HuH-7 (cell line): ENCODE results near the gene CABP7.
A peak's percentile ranks its signal among the peaks of the same experiment; 100 is the strongest.
"Not testable (repeated sequence)": the region's sequence is repeated elsewhere in the genome, so short reads cannot be mapped to it uniquely, and the experiment has no call there.

Experiments
- DNase-seq: peaks from one replicate; pipeline ENCODE4 v3.0.0; 2011; ENCODE audit warnings: low spot score

CABP7 gene

DNA sequence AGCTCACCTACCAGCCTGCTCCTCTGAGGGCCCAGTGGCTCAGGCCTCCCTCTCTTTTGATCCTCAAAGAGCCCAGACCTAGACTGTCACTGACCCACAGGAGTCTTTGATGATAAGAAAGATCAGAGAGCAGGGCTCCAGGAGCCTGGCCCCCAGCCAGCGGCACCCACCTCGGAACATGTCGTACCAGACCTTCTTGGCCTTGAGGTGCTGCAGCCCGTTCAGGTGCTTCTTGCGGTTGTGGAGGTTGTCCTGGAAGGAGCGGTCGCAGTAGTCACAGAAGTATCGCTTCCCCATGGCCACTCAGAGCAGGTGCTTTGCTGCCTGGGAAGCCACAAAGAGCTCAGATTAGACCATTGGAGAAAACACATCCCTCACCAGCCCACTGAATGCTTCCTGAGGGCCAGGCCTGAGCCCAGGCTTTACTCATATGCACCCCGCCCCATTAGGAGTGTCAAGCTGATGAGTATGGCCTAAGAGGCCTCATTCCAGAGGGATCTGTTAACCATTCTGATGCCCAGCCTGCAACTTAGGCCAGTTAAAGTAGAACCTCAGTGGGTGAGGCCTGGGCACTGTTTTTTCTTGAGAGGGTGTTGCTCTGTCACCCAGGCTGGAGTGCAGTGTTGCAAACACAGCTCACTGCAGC is 28.6 kb downstream of the CABP7 start:
- DNase-seq = no peak

DNA sequence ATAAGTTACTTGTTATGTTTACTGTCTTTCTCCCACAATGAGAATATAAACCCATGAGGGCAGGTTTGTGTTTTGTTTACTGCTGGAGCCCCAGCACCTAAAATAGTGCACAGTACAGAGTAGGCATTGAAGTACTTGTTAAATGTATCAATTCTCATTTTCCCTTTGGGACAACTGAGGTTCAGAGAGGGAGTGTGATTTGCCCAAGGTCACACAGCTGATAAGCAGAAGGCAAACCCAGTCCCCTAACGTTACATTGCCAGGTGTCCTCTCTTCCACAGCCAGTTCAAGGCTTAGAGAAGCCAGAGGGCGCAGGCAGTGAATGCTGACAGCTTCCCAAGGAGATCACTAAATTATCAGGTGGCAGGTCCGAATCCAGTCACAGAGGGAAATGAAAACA is 30.2 kb downstream of the CABP7 start:
- no peak for DNase-seq

DNA sequence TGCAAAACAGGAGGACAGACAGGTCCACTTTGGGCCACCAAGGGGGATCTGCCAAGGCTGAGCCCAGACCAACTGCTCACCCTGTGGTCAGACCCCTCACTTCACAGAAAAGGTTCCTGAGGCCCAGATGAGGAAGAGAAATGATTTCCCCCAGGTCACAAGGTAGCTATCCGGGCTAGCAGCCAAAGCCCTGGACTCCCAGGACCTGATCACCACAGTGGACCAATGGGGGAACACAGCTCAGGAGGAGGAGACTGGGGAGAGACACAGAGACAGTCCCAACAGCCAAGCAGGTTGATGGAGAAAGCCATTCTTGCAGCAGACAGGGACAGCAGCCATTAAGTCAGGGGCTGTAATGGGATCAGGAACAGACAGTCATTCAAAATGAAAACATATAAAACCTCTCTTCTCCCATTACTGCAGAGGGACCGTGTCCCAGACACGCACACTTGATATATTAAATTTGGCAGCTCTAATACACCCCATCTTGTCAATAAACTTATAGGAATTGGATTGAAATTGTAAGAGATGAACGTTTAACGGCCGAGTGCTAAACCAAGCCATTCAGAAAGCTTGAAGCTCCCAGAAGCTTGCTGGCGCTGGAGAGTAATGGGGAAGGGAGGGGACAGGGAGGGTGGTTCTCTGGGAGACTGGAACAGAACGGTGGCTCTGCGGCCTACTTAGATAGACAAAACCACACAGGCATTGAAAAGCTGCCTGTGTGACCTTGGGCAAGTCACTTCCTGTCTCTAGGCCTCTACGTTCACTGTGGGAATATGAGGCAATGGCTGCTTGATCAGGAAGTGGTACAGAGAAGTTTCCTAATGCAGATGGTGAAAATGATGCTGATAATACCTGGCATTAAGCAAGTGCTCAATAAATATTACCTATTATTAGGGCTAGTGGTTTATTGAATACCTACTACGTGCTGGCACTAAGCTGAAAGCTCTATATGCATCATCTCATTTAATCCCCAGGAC is 31.0 kb downstream of the CABP7 start:
- DNase-seq = no peak

DNA sequence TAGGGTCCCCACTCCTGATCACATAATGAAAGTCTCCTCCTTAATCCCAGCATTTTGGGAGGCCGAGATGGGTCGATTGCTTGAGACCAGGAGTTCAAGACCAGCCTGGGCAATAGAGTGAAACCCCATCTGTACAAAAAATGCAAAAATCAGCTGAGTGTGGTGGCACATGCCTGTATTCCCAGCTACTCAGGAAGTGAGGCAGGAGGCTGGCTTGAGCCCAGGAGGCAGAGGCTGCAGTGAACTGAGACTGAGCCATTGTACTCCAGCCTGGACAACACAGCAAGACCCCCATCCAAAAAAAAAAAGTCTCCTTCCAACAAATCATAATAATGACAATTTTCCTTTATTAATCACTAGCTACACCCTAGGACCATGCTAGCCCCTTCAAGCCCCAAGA is 31.9 kb downstream of the CABP7 start:
- no peak for DNase-seq

DNA sequence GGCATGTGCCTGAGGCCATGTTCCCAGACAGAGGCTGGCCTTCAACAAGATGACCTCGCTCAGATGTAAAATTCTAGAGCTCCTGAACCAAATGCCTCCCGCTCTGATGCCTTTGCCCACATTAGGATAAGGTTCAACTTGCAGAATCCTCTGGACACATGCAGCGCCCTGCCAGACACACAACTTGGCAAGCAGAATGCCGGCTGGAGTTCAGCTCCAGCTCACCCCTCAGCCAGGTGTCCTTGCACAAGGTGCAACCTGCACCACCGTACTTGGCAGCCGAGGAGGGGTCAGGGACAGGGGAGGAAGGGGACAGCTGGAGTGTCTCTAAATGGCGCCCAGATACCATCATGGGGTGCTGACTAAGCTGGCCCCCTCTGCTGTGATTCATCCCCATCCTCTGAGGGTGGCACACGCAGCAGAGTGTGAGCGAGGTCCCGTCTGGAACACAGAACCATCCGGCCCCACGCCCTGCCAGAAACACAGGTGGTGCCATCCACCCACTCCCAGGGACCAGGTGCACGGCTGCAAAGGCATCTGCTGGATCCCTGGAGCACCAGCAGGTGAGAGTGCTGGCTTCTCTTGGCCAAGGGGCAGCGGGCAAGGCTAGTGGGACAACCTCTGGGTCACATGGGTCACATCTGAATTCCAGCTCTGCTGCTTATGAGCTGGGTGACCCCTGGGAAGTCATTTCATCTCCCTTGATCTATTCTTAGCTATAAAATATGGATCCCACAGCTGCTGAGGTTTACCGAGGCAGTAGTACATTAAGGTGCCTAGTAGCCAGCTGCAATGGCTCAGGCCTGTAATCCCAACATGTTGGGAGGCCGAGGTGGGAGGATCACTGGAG is 34.2 kb downstream of the CABP7 start:
- no peak for DNase-seq

DNA sequence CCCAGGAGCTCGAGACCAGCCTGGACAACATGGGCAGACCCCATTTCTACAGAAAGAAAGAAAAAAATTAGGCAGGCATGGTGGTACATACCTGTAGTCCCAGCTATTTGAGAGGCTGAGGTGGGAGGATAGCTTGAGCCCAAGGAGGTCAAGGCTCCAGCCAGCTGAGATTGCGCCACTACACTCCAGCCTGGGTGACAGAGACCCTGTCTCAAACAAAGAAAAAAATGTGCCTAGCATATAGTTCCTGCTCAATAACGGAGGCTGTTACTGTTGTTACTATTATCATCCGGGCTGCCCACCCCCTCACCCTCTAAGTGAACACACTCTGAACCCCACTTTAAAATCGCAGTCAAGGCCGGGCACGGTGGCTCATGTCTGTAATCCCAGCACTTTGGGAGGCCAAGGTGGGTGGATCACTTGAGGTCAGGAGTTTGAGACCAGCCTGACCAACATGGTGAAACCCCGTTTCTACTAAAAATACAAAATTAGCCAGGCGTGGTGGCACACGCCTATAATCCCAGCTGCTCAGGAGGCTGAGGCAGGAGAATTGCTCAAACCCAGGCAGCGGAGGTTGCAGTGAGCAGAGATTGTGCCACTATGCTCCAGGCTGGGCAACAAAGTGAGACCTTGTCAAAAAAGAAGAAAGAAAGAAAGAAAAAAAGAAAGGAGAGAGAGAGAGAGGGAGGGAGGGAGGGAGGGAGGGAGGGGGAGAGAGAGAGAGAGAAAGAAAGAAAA is 35.0 kb downstream of the CABP7 start:
- not testable (repeated sequence) for DNase-seq

DNA sequence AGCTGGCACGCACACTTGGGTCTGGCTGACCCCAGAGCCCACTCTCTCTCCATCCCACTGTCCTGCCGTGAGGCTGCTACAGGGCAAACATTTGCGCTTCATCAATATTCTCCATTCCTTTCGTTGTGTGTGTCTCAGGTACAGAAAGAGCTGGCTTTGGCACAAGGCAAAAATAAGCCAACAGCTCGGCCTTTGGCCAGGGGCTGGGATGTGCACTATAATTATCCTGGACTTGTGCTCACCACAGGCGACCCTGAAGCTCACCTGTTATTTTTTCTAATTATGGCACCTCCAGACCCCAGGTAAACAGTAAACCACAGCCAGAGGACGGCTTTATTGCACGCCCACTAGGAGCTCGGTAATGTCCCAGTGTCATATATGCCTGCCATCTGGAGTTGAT is 36.1 kb downstream of the CABP7 start:
- DNase-seq = no peak

DNA sequence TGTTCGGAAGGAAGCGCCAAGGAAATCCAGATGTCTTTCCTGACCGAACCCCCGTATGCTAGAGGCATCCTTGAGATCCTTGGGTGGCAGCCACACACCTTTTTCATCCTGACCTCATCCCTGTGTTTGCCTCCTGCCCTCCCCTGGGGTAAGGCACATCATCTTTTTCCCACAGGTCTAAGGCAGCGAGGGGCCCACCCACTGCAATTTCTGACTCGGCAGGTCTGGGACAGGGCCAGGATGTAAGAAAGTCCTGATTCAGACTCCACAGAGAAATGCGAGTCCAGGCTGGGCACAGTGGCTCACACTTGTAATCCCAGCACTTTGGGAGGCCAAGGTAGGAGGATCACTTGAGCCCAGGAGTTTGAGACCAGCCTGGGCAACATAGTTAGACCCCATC is 36.5 kb downstream of the CABP7 start:
- DNase-seq = no peak

DNA sequence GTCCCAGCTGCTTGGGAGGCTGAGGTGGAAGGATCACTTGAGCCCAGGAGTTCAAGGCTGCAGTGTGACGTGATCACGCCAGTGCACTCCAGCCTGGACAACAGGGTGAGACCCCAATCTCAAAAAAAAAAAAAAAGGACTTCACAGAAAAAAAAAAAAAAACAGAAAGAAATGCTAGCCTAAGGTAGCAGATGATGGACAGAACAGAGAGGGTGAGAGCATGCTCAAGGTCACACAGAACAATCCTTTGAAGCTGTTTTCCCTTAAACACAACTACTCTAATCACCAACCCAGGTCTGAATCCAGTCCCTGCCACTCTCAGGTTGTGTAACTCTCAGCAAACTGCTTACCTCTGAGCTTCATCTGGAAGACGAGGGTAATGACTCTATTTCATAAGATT is 37.3 kb downstream of the CABP7 start:
- DNase-seq = no peak

DNA sequence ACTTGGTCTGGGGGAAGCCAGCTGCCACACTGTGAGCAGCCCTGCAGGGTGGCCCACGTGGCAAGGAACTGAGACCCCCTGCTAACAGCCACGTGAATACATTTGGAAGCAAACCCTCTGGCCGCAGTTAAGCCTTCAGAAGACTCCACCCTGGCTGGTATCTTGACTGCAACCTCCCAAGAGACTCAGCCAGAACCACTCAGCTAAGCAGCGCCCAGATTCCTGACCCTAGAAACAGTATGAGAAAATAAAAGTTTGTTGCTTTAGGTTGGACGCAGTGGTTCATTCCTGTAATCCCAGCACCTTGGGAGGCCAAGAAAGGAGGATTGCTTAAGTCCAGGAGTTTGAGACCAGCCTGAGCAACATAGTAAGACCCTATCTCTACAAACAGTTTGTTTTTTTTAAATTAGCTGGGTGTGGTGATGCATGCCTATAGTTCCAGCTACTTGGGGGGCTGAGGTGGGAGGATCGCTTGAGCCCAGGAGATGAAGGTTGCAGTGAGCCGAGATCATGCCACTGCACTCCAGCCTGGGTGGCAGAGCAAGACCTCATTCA is 38.3 kb downstream of the CABP7 start:
- DNase-seq = no peak

DNA sequence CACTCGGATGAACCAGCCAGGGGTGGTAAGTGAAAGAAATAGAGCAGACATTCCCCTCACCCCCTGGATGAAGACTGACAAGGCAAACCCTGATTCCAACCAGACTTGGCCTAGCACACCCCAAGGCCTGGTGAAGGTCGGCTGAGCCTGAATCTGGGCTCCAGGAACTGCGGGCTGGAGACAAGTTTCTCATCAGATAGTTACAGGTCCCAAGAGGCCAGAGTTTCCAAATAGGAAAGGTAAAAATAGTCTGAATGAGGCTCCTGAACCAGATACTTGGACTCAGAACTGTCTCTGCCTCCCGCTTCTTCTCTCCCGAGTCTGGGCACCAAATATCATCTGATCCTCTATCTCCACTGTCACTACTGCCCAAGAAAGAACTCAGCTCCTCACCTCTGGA is 39.2 kb downstream of the CABP7 start:
- no peak for DNase-seq

DNA sequence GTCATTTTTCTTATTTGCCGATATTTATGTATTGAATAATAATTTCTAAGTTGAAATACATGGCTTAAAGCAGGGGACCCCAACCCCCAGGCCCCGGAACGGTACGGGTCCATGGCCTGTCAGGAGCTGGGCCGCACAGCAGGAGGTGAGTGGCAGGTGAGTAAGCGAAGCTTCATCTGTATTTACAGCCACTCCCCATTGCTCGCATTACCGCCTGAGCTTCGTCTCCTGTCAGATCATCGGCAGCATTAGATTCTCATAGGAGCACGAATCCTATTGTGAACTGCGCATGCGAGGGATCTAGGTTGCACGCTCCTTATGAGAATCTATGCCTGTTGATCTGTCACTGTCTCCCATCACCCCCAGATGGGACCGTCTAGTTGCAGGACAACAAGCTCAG is 42.5 kb downstream of the CABP7 start:
- DNase-seq = no peak

- peak; percentile 36 for DNase-seq
Measured at GRCh38 chr22:29765905-29766631, 46.3 kb downstream of the CABP7 start.

DNA sequence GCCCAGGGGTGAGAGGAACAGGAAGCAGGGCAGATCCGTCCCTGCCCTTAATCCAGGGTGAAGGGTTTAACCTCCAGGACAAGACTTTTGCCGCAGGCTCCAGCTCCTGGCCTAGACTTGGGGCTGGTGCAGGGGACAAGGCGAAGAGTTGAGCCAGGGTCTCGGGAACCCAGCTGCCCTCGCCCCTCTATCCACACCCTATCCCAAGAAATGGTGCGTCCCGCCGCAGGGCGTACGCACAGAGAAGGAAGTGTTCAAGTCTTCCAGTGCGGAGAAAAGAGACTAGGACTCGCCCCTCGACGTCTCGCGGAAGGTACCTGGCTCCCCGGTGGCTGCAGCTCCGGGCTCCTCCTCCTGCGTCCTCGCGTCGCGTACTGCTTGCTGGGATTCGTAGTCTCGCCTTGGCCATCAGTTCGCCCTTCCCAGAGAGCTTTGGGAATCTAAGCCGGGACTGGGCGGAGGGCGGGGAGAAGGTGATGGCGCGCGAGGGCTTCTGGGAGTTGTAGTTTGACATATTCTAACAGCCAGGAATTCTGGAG is 46.9 kb downstream of the CABP7 start, which contains the start of gene ZMAT5:
ZMAT5 (minus strand) TSS at position 376 of the 539 bp plus-strand sequence. CDS start 18,463 bp downstream, outside the sequence.
- DNase-seq = peak; percentile 96

DNA sequence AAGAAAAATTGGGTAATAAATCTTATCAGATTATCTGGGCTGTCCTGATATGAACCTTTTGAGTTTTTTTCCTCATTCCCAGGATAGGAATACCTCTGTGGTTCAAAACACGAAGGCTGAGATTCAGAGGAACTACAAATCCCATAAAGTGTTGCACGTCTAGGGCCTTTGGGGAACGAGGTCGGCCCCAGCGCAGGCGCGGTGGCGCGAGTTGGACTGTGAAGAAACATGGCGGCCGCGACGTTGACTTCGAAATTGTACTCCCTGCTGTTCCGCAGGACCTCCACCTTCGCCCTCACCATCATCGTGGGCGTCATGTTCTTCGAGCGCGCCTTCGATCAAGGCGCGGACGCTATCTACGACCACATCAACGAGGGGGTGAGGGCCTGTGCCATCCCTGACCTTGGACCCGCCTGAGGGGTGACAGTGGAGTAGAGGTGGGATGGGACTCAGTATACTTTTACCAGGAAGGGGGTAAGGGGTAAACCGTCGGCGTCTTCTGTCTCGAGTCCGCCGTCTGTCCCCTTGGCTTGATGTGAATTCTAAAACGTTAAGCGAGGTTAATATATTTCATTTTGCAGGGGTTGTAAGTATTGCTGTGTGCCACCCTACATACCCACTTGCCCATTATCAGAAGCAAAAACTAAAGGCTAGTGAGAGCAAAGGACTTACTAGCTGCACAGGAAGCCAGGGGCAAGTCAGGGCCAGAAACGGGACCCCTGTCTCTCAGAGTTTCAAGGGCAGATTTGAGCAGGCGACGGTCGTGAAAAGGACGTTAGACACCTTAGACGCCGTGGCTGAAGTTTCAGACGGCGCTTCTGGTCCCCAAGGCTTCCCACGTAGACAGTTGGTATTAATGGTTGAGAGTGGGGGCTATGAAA is 47.6 kb downstream of the CABP7 start, which contains the start of gene UQCR10:
UQCR10 (plus strand) TSS at position 199 of the 881 bp plus-strand sequence; CDS start at position 229, 30 bp downstream.
- DNase-seq = peak; percentile 79

- no peak for DNase-seq
Measured at GRCh38 chr22:29768052-29768693, 48.4 kb downstream of the CABP7 start.

DNA sequence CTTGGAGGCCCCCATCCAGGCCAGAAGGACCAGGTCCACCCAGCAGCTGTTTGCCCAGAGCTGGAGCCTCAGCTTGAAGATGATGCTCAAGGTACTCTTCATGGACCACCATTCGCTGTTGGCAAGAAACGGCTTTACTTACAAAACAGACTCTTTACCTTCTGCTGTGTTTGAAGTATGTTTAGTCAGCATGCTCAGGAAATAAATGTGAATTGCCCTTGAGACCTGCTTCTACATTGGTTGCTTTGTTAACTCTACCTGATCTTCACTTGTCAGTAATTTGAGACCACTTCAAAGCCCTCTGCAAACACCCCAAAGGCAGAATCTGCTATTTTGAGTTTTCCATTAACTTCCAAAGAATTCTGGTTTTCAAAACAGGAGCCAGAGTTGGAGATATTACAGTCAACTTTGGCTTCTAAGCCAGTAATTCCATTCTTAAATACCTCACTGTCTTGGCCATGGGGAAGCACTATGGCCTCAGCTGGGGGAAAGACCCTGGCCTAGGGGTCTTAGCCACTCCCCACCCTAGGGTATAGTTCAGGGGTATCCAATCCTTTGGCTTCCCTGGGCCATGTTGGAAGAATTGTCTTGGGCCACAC is 50.0 kb downstream of the CABP7 start:
- no peak for DNase-seq

DNA sequence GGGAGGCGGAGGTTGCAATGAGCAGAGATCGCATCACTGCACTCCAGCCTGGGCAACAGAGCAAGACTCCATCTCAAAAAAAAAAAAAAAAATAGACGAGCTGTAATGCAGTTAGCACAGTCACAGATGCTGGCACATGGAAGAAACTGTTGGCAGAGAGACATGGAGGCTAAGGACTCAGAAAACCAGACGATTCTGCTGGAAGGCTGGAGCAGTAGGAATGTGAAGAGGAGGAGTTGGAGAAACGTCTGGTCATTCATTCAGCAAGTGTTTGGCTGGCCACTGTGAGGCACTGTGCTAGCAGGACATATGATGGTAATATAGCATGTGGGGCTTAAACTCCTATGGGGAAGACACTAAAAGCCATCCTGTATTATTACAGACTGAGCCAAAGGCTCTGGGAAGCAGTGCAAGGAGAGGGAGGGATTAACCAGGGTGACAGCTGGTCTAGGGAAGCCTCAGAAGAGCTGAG is 52.4 kb downstream of the CABP7 start:
- peak; percentile 37 for DNase-seq
